Left lung (tissue), 10 donors: ENCODE data around the gene PDE1C. TPM values are rescaled to one million over a fixed set of nuclear protein-coding genes. Genes with fewer than 3 reads are reported as not detected.
"Not testable (repeated sequence)": the region's sequence is repeated elsewhere in the genome, so short reads cannot be mapped to it uniquely, and the experiment has no call there.

Experiments
- ATAC-seq: fragments of 200-7000 bp; cut with Tn5 transposase; one replicate; pipeline ENCODE4 v1.9.1; 2020; ENCODE audit warnings: moderate library complexity
- DNase-seq, 4 donors: peaks; one replicate each; pipeline ENCODE4 v3.0.0-alpha.2; 2013 to 2020
- H3K27ac ChIP-seq, 2 donors: fragments of 200-600 bp; sonication (generic) in 1 of 2; one replicate each; pipeline versions ENCODE4 v1.5.0 to v1.8.0; 2020 to 2021
- H3K27me3 ChIP-seq, 2 donors: fragments of 200-600 bp; sonication (generic) in 1 of 2; one replicate each; pipeline versions ENCODE4 v1.5.0 to v1.8.0; 2020 to 2021
- H3K36me3 ChIP-seq, 2 donors: fragments of 200-600 bp; sonication (generic) in 1 of 2; one replicate each; pipeline versions ENCODE4 v1.5.0 to v1.8.0; 2020 to 2021
- H3K4me1 ChIP-seq, 2 donors: fragments of 200-600 bp; one replicate each; pipeline ENCODE4 v1.8.0; 2021
- H3K4me3 ChIP-seq, 2 donors: fragments of 200-600 bp; sonication (generic) in 1 of 2; one replicate each; pipeline versions ENCODE4 v1.5.0 to v1.8.0; 2020 to 2021; ENCODE audit warnings: mild to moderate bottlenecking in 1 of 2
- H3K9me3 ChIP-seq, 2 donors: fragments of 200-600 bp; sonication (generic) in 1 of 2; one replicate each; pipeline versions ENCODE4 v1.5.0 to v1.8.0; 2020 to 2021
- intact Hi-C, 2 donors: fragments of 100-400 bp; cut with DNase I; formaldehyde crosslinking; loops; one replicate each; pipeline versions ENCODE4 v1.11.2 to v1.14.2; 2022
- polyA plus RNA-seq, 6 donors: library from polyadenylated mRNA; unstranded; fragments of 120-200 nt; gene quantifications; one replicate each; pipeline ENCODE4 v1.2.1, GENCODE V29; 2013; ENCODE audit not compliant: insufficient read length in 6 of 6
- total RNA-seq, 2 donors: library from RNA; stranded (reverse); fragmentation: NEBNext Ultra II Directional; extraction: Animal tissue kit (Norgen Biotek cat#: 25700); gene quantifications; one replicate each; pipeline ENCODE4 v1.2.1, GENCODE V29; 2021
- TF ChIP-seq, protein P1 (sequence below), 2 donors: fragments of 200-600 bp; sonication (generic) in 1 of 2; IDR thresholded peaks; one replicate each; pipeline versions ENCODE4 v1.5.0 to v1.8.0; 2021; ENCODE audit warnings: antibody characterized with exemption in 2 of 2
- donor health status: DM: no; HTN: yes; CAD: no.
- donor health status: DM: no; HTN: no; CAD: no.

PDE1C gene
- total and polyA plus RNA-seq, 8 donors: 2.0 to 13.8 (median 3.9) TPM

DNA sequence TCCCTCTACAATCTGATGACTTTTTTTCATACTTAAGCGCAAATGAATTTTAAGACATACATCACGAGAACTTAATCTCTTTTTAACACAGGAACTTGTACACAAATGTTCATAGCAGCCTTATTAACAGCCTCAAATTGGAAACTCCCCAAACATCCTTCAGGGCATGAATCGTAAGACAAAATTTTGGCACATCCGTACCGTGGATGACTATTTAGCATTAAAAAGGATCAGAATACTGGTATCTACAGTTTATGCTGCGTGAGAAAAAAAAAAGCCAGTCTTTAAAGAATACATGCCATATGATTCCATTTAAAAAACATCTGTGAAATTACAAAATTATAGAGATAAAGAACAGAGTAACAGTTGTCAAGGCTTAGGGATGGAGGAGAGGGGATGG, 46.8 kb downstream of the PDE1C start:
- no peak for DNase-seq
- H3K9me3 ChIP-seq: no peaks in the 10 kb centered on the region
- TF ChIP-seq, protein P1, sequence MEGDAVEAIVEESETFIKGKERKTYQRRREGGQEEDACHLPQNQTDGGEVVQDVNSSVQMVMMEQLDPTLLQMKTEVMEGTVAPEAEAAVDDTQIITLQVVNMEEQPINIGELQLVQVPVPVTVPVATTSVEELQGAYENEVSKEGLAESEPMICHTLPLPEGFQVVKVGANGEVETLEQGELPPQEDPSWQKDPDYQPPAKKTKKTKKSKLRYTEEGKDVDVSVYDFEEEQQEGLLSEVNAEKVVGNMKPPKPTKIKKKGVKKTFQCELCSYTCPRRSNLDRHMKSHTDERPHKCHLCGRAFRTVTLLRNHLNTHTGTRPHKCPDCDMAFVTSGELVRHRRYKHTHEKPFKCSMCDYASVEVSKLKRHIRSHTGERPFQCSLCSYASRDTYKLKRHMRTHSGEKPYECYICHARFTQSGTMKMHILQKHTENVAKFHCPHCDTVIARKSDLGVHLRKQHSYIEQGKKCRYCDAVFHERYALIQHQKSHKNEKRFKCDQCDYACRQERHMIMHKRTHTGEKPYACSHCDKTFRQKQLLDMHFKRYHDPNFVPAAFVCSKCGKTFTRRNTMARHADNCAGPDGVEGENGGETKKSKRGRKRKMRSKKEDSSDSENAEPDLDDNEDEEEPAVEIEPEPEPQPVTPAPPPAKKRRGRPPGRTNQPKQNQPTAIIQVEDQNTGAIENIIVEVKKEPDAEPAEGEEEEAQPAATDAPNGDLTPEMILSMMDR (IDR thresholded peaks at IDR 0.05): no peak
- intact Hi-C loops: no loop called here
- H3K36me3 ChIP-seq: no peaks in the 10 kb centered on the region
- no peaks in the 10 kb centered on the region for H3K4me1 ChIP-seq
- H3K27me3 ChIP-seq: no peaks in the 10 kb centered on the region
- H3K4me3 ChIP-seq: no peak overlapping the region
- ATAC-seq: no peak
- no peak overlapping the region for H3K27ac ChIP-seq

DNA sequence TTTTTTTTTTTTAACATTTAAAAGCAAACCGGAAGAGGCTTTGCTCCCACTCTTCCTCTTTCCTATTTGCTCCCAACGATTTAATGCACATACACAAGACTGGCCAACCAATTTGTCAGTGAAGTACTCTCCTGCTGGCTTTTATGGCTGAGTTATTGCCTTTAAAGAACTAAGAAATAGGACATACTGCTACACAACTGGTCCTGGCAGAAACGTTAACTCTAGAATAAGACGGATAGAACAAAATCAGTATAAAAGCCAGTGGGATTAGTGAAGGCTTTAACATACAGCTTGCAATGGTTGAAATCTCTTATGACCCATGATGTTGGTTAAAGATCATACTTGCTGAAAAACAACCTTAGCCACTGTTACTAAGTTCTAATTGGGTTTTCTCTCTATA, 47.2 kb downstream of the PDE1C start:
- Histone ChIP-seq H3K4me3 (no peak overlapping the region), H3K36me3 (no peaks in the 10 kb centered on the region), H3K27ac (no peak overlapping the region), H3K4me1 (no peaks in the 10 kb centered on the region), H3K9me3 (peaks cover 0 to 1% of the 10 kb centered on the region in 2 donors), H3K27me3 (no peaks in the 10 kb centered on the region)
- TF ChIP-seq, protein P1 (IDR thresholded peaks at IDR 0.05): no peak
- DNase-seq (no peak), ATAC-seq (no peak)
- intact Hi-C loops: no loop called here

DNA sequence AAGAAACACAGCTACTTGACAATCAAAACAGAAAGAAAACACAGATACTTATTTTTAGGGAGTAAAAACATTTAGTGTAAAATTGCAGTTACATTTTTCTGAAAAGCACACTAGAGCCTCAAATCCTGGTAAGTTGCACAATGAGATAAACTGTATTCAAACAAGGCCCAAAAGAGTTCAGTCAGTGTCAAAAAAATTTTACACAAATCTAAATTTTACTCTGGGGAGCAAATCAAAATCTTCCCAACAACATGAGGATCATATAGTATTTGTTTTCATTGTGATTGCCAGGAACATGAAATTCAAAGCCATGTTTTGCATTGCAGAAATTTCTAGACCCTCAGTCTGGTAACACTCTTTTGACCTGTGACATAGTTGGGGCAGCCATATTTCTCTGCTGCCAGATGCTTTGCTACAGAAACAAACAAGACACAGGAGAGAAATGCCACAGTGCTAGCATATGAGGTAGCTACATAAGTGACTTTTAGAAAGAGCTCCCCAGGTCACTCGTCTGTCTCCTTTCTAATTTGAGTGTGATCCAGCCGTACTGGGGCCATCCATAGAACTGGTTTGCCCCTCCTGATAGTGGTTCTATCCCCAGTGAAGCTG, 49.6 kb downstream of the PDE1C start:
- TF ChIP-seq, protein P1 (IDR thresholded peaks at IDR 0.05): no peak
- intact Hi-C loops: no loop called here
- ATAC-seq (no peak), DNase-seq (no peak)
- Histone ChIP-seq H3K27ac (no peak overlapping the region), H3K36me3 (no peaks in the 10 kb centered on the region), H3K4me3 (no peak overlapping the region), H3K27me3 (no peaks in the 10 kb centered on the region), H3K9me3 (peaks cover 0 to 3% of the 10 kb centered on the region in 2 donors), H3K4me1 (no peaks in the 10 kb centered on the region)

DNA sequence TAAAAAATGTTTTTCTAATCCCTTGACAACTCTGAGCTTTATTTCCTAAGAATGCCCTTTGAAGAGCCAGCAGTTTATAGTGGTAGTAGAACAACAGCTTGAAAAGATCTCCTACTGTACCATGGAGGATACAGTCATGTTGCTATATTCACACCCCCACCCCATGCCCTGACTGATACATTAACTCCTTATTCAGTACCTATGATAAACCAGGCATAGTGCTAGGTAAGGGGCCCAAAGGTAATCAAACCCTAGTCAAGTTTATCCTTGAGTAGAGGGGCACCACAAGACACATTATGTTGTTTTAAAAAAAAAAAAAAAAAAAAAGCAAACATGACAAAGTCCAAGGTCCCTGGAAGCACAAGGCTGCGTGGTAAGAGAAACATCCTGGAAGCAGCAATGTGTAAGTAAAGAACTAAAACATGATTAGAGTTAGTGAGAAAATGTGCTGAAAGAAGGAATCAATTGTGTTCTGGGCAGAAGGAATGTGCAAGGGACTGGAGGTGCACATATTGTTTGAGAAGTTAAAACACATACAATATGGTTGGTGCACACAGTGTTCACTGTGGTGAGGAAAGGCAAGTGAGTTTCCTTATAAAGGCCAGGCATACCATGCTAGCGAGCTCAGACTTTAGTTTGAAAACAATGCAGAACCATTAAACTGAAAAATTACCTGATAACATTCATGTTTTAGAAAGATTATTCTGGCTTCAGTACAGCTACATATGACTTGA, 51.2 kb downstream of the PDE1C start:
- no peak for ATAC-seq
- H3K36me3 ChIP-seq: no peaks in the 10 kb centered on the region
- no peak overlapping the region for H3K4me3 ChIP-seq
- intact Hi-C loops: no loop called here
- H3K27ac ChIP-seq: no peak overlapping the region
- TF ChIP-seq, protein P1 (IDR thresholded peaks at IDR 0.05): no peak
- H3K4me1 ChIP-seq: no peaks in the 10 kb centered on the region
- peaks cover 0 to 3% of the 10 kb centered on the region in 2 donors for H3K9me3 ChIP-seq
- DNase-seq: no peak
- H3K27me3 ChIP-seq: no peaks in the 10 kb centered on the region

DNA sequence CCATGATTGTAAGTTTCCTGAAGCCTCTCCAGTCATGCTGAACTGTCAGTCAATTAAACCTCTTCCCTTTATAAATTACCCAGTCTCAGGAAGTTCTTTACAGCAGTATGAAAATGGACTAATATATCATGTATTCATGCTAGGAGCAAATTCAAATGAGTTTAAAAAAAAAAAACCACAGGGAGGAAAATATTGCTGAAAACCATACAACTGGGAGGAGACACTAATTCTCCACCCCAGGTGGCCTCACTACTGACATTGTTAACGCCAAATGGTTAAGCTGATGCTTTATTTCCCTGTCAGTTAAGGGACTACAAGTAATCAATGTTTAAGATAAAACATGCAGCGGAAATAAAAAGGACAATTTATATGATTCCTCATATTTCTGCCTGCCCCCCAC, 55.1 kb downstream of the PDE1C start:
- intact Hi-C loops: no loop called here
- ATAC-seq: no peak

DNA sequence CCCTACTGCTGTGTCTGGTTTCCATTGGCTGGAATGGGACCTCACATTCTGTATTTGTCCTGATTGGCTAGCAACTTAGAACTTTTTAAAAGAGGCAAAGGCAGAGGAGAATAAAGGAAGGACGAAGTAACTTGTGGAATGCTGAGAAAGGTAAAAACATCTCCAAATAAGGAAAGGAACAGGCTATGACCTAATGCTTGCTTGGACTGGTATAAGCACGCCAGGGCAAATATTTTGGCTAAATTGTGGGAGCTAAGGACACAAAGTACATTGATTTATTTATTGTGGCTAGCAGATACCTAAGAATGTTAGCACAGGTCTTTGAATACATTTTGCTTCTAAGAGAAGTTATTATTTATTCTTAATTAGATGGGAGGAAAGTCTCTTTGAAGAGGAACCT, 56.7 kb downstream of the PDE1C start:
- intact Hi-C loops: not testable (repeated sequence)

More for the DNA sequence above, 55.1 kb downstream of the PDE1C start:
- H3K27me3 ChIP-seq: no peaks in the 10 kb centered on the region
- no peaks in the 10 kb centered on the region for H3K36me3 ChIP-seq
- DNase-seq: no peak
- no peak overlapping the region for H3K27ac ChIP-seq
- TF ChIP-seq, protein P1 (IDR thresholded peaks at IDR 0.05): no peak
- H3K4me1 ChIP-seq: no peaks in the 10 kb centered on the region
- peaks cover 0 to 19% of the 10 kb centered on the region in 2 donors for H3K9me3 ChIP-seq
- H3K4me3 ChIP-seq: no peak overlapping the region

More for the DNA sequence above, 56.7 kb downstream of the PDE1C start:
- not testable (repeated sequence) for DNase-seq, H3K4me3 ChIP-seq, H3K4me1 ChIP-seq, ATAC-seq, H3K27ac ChIP-seq, H3K36me3 ChIP-seq, H3K27me3 ChIP-seq
- peaks cover 0 to 19% of the 10 kb centered on the region in 2 donors for H3K9me3 ChIP-seq
